Activated CD4-positive, alpha-beta memory T cell treated with anti-CD3 and anti-CD28 coated beads for 36 hours (primary cell): ENCODE data around the gene GPN1. TPM values are rescaled to one million over a fixed set of nuclear protein-coding genes. Genes with fewer than 3 reads are reported as not detected.
"Not testable (repeated sequence)": the region's sequence is repeated elsewhere in the genome, so short reads cannot be mapped to it uniquely, and the experiment has no call there.

Source experiments
- CTCF ChIA-PET: fragments of 350-600 bp; sonication (Branson Sonifier 250); formaldehyde crosslinking; loops from one replicate; lab custom pipeline; 2021; ENCODE audit warnings: antibody characterized with exemption, inconsistent platforms; lab: Charles Lee
- POLR2A ChIA-PET: fragments of 350-600 bp; sonication (Branson Sonifier 250); formaldehyde crosslinking; loops from one replicate; lab custom pipeline; 2021; ENCODE audit warnings: antibody characterized with exemption; lab: Charles Lee
- DNase-seq: peaks from one replicate; pipeline ENCODE4 v3.0.0-alpha.2; 2020
- H3K27ac Mint-ChIP-seq: one replicate; pipeline ENCODE4 v1.8.0; 2021; ENCODE audit warnings: mixed read lengths
- H3K27me3 Mint-ChIP-seq: one replicate; pipeline ENCODE4 v1.8.0; 2021; ENCODE audit warnings: mixed read lengths
- H3K36me3 Mint-ChIP-seq: one replicate; pipeline ENCODE4 v1.8.0; 2021; ENCODE audit warnings: mixed read lengths
- H3K4me1 Mint-ChIP-seq: one replicate; pipeline ENCODE4 v1.8.0; 2021; ENCODE audit warnings: low read depth, mixed read lengths
- H3K4me3 Mint-ChIP-seq: one replicate; pipeline ENCODE4 v1.8.0; 2021; ENCODE audit warnings: mild to moderate bottlenecking, mixed read lengths
- H3K9me3 Mint-ChIP-seq: one replicate; pipeline ENCODE4 v1.8.0; 2021; ENCODE audit warnings: mixed read lengths
- intact Hi-C: fragments of 100-400 bp; cut with micrococcal nuclease; formaldehyde crosslinking; loops from one replicate; pipeline ENCODE4 v1.15.1; 2023
- total RNA-seq, 2 experiments: library from RNA; stranded (reverse); gene quantifications; one replicate each; pipeline ENCODE4 v1.2.3, GENCODE V29; 2021

Gene GPN1
- total RNA-seq, 2 experiments from 2014 or later = 54.4 to 56.8 TPM

DNA sequence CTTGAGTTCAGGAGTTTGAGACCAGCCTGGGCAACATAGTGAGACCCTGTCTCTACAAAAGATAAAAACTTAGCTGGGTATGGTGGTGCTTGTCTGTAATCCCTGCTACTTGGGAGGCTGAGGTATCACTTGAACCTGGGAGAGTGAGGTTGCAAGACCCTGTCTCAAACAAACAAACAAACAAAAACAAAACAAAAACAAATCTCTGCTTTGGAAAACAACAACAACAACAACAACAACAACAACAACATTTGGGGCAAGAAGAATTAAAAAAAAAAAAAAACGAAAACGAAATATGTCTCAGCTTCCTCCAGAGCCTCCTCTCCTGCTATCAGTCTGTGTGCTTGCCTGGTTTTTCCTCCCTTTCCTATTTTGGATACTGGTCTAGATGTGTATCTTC lies 51.7 kb downstream of the GPN1 start:
- DNase-seq = no peak
- peaks cover 41% of the 10 kb centered on the region for H3K4me1 Mint-ChIP-seq
- H3K27ac Mint-ChIP-seq = no peak overlapping the region
- H3K36me3 Mint-ChIP-seq = peaks cover 27% of the 10 kb centered on the region
- ChIA-PET CTCF (interaction anchor here (0.5 to 4.0 kb wide), 2 partner anchors 250 to 418 kb away, joined by 6 to 53 read pairs; partner anchors contain the start of genes NRBP1 and SLC30A3), POLR2A (interaction anchor here (4.0 kb wide), 1 partner anchor 16 kb away, joined by 21 read pairs; the partner anchor contains the start of genes SLC4A1AP and SUPT7L)
- intact Hi-C loops = loop anchor here (10.0 kb wide), 2 partner anchors 276 to 466 kb away; partner anchors contain the start of genes ATRAID, CAD, PPM1G and SLC5A6
- no peaks in the 10 kb centered on the region for H3K9me3 Mint-ChIP-seq
- no peak overlapping the region for H3K4me3 Mint-ChIP-seq
- H3K27me3 Mint-ChIP-seq = no peaks in the 10 kb centered on the region

DNA sequence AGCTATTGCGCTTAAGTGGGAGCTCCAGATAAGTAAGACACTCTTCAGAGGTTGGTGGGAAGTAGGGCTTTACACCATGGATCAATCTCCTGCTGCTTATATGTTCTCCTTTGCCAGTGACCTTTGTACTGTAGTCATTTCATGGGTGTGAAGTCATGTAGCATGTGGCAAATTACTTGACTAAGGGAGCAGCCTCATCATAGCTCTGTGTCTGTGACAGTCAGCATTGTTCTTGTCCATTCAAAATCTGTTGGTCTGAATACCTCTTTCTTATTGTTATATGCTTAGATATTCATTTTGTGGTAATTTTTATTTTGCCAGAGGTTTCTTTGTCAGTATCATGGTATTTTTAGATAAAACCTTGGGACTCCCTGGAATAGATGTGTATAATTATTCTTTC lies 53.0 kb downstream of the GPN1 start:
- H3K27me3 Mint-ChIP-seq = no peaks in the 10 kb centered on the region
- no peaks in the 10 kb centered on the region for H3K9me3 Mint-ChIP-seq
- H3K36me3 Mint-ChIP-seq = peaks cover 26% of the 10 kb centered on the region
- DNase-seq = no peak
- ChIA-PET CTCF (interaction anchor here (0.6 to 4.0 kb wide), 16 partner anchors 10 to 886 kb away, joined by 3 to 53 read pairs (median 14); partner anchors contain the start of genes CCDC121, GPN1, NRBP1 and PPM1G), POLR2A (interaction anchor here (0.6 to 4.0 kb wide), 8 partner anchors 17 to 378 kb away, joined by 3 to 21 read pairs (median 6); partner anchors contain the start of genes CCDC121, GPN1, PPM1G and SLC4A1AP)
- H3K27ac Mint-ChIP-seq = peak overlapping the region; percentile 93
- H3K4me3 Mint-ChIP-seq = no peak overlapping the region
- peaks cover 41% of the 10 kb centered on the region for H3K4me1 Mint-ChIP-seq
- intact Hi-C loops = loop anchor here (1.0 to 10.0 kb wide), 5 partner anchors 19 to 467 kb away; partner anchors contain the start of genes ATRAID, CAD, EIF2B4 and PPM1G

DNA sequence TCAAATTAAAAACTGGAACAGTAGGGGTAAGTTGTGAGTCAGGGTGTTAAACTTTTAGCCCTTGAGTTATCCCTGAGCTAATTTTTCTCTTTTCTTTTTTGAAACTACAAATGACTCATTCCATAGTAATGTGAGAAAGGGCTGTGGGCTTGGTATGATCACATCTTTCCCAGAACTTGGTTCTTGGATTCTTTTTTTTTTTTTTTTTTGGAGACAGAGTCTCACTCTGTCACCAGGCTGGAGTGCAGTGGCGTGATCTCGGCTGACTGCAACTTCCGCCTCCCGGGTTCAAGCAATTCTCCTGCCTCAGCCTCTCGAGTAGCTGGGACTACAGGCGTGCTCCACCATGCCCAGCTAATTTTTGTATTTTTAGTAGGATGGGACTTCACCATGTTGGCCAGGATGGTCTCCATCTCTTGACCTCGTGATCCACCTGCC lies 53.5 kb downstream of the GPN1 start:
- Mint-ChIP-seq H3K4me1 (peaks cover 41% of the 10 kb centered on the region), H3K27ac (peak overlapping the region; percentile 93), H3K36me3 (peaks cover 26% of the 10 kb centered on the region)
- H3K27me3 Mint-ChIP-seq, H3K4me3 Mint-ChIP-seq, H3K9me3 Mint-ChIP-seq: not testable (repeated sequence)
- intact Hi-C loops = loop anchor here (1.0 to 10.0 kb wide), 5 partner anchors 19 to 468 kb away; partner anchors contain the start of genes ATRAID, CAD, EIF2B4 and PPM1G
- ChIA-PET POLR2A (interaction anchor here (0.6 to 4.0 kb wide), 9 partner anchors 18 to 379 kb away, joined by 3 to 21 read pairs (median 4); partner anchors contain the start of genes CCDC121, GPN1, PPM1G and SLC4A1AP), CTCF (interaction anchor here (0.6 to 4.0 kb wide), 31 partner anchors 9 to 885 kb away, joined by 3 to 53 read pairs (median 6); partner anchors contain the start of genes CCDC121, EIF2B4, GPN1 and NRBP1)
- DNase-seq = peak; percentile 43

DNA sequence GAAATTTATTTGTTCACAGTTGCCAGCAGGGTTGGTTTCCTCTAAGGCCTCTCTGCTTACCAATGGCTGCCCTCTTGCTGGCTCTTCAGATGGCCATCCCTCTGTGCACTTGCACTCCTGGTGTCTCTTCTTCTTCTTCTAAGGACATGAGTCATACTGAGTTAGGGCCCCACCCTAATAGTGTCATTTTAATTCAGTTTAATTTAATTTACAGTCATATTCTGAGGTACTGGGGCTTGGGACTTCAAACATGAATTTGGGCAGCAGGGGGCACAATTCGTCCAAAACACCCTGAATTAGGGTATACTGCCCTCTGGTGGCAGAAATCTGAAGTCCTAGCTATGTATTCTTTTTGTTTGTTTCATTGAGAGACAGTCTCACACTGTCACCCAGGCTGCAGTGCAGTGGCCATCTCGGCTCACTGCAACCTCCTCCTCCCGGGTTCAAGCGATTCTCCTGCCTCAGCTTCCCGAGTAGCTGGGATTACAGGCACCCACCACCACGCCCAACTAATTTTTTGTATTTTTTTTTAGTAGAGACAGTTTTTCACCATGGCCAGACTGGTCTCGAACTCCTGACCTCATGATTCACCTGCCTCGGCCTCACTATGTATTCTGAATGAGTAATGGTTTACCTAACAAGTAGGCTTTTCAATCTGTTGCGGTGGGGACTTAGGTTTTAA lies 54.7 kb downstream of the GPN1 start:
- ChIA-PET CTCF (interaction anchor here (0.5 to 4.0 kb wide), 70 partner anchors 8 to 1447 kb away, joined by 3 to 53 read pairs (median 5); partner anchors contain the start of genes BABAM2, CCDC121, EIF2B4 and GPN1), POLR2A (interaction anchor here (0.7 to 4.0 kb wide), 6 partner anchors 19 to 870 kb away, joined by 3 to 21 read pairs (median 6); partner anchors contain the start of genes PPM1G, SLC4A1AP and SUPT7L)
- Mint-ChIP-seq H3K27ac (peak overlapping the region; percentile 76), H3K4me1 (peaks cover 41% of the 10 kb centered on the region), H3K9me3 (no peaks in the 10 kb centered on the region), H3K36me3 (peaks cover 26% of the 10 kb centered on the region), H3K27me3 (no peaks in the 10 kb centered on the region), H3K4me3 (no peak overlapping the region)
- DNase-seq = peak; percentile 90
- intact Hi-C loops = loop anchor here (1.0 to 10.0 kb wide), 6 partner anchors 45 to 469 kb away; partner anchors contain the start of genes ATRAID, CAD, EIF2B4 and IFT172

DNA sequence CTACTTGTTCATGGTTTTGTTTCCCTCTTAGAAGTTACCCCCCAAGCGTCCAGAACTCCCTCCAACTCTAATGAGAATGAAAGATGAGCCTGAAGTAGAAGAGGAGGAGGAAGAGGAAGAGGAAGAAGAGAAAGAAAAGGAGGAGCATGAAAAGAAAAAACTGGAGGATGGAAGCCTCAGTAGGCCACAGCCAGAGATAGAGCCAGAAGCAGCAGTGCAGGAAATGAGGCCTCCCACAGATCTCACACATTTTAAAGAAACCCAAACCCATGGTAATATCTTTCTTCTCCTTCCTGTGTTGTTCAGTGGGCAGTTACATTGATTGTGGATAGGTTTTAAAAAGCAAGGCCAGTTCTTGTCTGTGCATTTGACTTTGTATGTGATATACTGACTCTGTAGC lies 56.2 kb downstream of the GPN1 start:
- H3K9me3 Mint-ChIP-seq, H3K27me3 Mint-ChIP-seq, DNase-seq, H3K4me3 Mint-ChIP-seq, POLR2A ChIA-PET: not testable (repeated sequence)
- intact Hi-C loops = loop anchor here (10.0 kb wide), 2 partner anchors 280 to 470 kb away; partner anchors contain the start of genes ATRAID, CAD, PPM1G and SLC5A6
- CTCF ChIA-PET = interaction anchor here (1.5 to 3.8 kb wide), 6 partner anchors 19 to 768 kb away, joined by 4 to 48 read pairs (median 22); partner anchors contain the start of genes EIF2B4 and SNX17
- peaks cover 26% of the 10 kb centered on the region for H3K36me3 Mint-ChIP-seq
- H3K4me1 Mint-ChIP-seq = peaks cover 41% of the 10 kb centered on the region
- H3K27ac Mint-ChIP-seq = peak overlapping the region; percentile 53

DNA sequence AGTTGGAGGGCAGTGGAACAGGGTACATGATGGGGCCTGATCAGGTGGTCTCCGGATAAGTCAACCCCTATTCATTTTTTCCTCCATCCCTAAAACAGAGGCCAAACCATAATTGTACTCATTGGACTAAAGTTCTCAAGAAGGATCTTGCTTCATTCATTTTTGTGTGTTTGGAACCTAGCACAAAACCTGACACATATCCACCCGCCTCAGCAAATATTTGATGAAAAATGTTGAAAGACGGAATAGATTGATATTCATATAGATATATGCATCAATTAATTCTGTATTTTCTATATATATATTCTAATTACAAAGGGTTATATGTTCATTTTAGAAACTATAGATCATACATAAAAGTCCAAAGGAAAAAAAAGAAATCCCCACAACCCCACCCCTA lies 56.7 kb downstream of the GPN1 start:
- no peak for DNase-seq
- H3K27ac Mint-ChIP-seq = peak overlapping the region; percentile 53
- H3K36me3 Mint-ChIP-seq = peaks cover 28% of the 10 kb centered on the region
- H3K4me3 Mint-ChIP-seq = no peak overlapping the region
- H3K4me1 Mint-ChIP-seq = peaks cover 40% of the 10 kb centered on the region
- no peaks in the 10 kb centered on the region for H3K27me3 Mint-ChIP-seq
- ChIA-PET CTCF (interaction anchor here (1.5 kb wide), 1 partner anchor 18 kb away, joined by 4 read pairs; no protein-coding TSS in a partner anchor), POLR2A (no interaction called here)
- H3K9me3 Mint-ChIP-seq = no peaks in the 10 kb centered on the region
- intact Hi-C loops = loop anchor here (10.0 kb wide), 2 partner anchors 281 to 471 kb away; partner anchors contain the start of genes ATRAID, CAD, PPM1G and SLC5A6

DNA sequence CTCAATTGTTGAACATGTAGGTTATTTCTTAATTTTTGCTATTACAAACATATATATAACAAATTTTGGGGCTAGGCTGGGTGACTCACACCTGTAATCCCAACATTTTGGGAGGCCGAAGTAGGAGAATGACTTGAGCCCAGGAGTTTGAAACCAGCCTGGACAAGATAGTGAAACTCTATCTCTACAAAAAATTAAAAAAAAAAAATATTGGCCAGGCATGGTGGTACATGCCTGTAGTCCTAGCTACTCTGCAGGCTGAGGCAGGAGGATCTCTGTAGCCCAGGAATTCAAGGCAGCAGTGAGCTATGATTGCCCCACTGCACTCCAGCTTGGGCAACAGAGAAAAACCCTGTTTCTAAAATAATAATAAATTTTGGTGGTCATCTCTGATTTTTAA lies 58.4 kb downstream of the GPN1 start:
- Mint-ChIP-seq H3K4me1 (peaks cover 25% of the 10 kb centered on the region), H3K27ac (no peak overlapping the region), H3K36me3 (peaks cover 36% of the 10 kb centered on the region), H3K4me3 (no peak overlapping the region), H3K27me3 (no peaks in the 10 kb centered on the region), H3K9me3 (no peaks in the 10 kb centered on the region)
- intact Hi-C loops = loop anchor here (10.0 kb wide), 2 partner anchors 282 to 472 kb away; partner anchors contain the start of genes ATRAID, CAD, PPM1G and SLC5A6
- CTCF ChIA-PET = no interaction called here
- DNase-seq = no peak
- POLR2A ChIA-PET = no interaction called here

DNA sequence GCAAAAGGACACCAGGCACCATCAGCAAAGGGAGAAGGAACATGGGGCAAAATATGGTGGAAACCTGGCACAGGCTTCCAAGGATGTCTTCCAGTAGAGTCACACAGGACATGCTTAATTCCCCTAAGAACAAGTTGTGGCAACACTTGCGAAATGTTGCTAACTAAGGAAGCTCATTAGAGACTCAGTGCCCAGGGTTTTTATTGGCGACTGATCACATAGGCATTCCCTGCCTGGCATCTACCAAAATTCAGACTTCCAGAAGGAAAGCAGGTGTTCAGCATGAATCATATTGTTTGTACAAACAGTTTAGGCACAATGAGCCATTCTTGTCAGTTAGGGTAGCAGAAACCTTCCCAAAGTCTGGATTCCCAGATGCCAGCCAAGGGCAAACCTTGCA lies 60.6 kb downstream of the GPN1 start:
- no peaks in the 10 kb centered on the region for H3K9me3 Mint-ChIP-seq
- ChIA-PET CTCF (interaction anchor here (1.2 kb wide), 1 partner anchor 33 kb away, joined by 4 read pairs; no protein-coding TSS in a partner anchor), POLR2A (no interaction called here)
- H3K36me3 Mint-ChIP-seq = peaks cover 34% of the 10 kb centered on the region
- peaks cover 9% of the 10 kb centered on the region for H3K4me1 Mint-ChIP-seq
- H3K27ac Mint-ChIP-seq = no peak overlapping the region
- no peaks in the 10 kb centered on the region for H3K27me3 Mint-ChIP-seq
- intact Hi-C loops = loop anchor here (10.0 kb wide), 2 partner anchors 285 to 475 kb away; partner anchors contain the start of genes ATRAID, CAD, PPM1G and SLC5A6
- no peak for DNase-seq
- H3K4me3 Mint-ChIP-seq = no peak overlapping the region

DNA sequence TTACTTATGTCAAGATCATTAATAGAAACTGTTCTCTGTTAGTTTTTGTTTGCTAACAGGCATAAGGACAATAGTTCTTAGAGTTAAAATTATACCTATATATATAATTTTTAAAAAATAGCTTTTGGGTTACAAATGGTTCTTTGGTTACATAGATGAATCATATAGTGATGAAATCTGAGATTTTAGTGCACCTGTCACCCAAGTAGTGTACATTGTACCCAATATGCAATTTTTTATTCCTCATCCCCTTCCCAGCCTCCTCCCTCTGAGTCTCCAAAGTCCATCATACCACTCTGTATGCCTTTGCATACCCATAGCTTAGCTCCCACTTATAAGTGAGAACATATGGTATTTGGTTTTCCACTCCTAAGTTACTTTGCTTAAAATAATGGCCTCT lies 61.2 kb downstream of the GPN1 start:
- Mint-ChIP-seq H3K27me3 (no peaks in the 10 kb centered on the region), H3K4me1 (peaks cover 4% of the 10 kb centered on the region), H3K4me3 (no peak overlapping the region), H3K9me3 (no peaks in the 10 kb centered on the region), H3K27ac (no peak overlapping the region), H3K36me3 (peaks cover 30% of the 10 kb centered on the region)
- ChIA-PET POLR2A (no interaction called here), CTCF (interaction anchor here (1.2 kb wide), 1 partner anchor 33 kb away, joined by 4 read pairs; no protein-coding TSS in a partner anchor)
- no peak for DNase-seq
- intact Hi-C loops = no loop called here

DNA sequence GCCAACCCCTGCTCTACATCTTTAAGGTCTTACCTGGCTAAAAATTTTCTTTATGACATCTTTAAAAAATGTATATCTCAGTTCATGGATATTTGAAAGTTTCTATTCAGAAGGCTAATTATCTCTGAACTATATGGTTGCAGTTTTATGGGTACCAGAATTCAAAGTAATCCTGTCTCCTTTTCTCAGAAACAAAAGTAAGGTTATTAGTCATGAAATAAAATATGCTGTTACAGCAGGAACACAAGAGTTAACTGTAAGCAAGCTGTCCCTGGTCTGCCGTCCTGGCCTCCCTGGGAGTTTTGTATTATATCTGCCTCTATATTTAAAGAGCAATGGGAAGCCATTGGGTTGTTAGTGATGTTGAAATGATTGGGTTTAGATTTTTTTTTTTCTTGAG lies 68.8 kb downstream of the GPN1 start:
- POLR2A ChIA-PET = interaction anchor here (0.7 kb wide), 1 partner anchor 374 kb away, joined by 3 read pairs; no protein-coding TSS in a partner anchor
- intact Hi-C loops = no loop called here
- no peaks in the 10 kb centered on the region for H3K27me3 Mint-ChIP-seq
- H3K9me3 Mint-ChIP-seq = no peaks in the 10 kb centered on the region
- H3K27ac Mint-ChIP-seq = peak overlapping the region; percentile 5
- DNase-seq = no peak
- H3K36me3 Mint-ChIP-seq = peaks cover 19% of the 10 kb centered on the region
- H3K4me3 Mint-ChIP-seq = no peak overlapping the region
- CTCF ChIA-PET = interaction anchor here (0.6 kb wide), 2 partner anchors 462 to 527 kb away, joined by 3 read pairs; no protein-coding TSS in a partner anchor
- peaks cover 6% of the 10 kb centered on the region for H3K4me1 Mint-ChIP-seq
